ENCODE measurements around the gene RANBP1. TPM values are rescaled to one million over a fixed set of nuclear protein-coding genes. Genes with fewer than 3 reads are reported as not detected.

Gene RANBP1
- total and polyA plus RNA-seq, 12 donors = 31.8 to 71.7 (median 39.0) TPM

GRCh38 chr22:20089977-20090729 is 25.8 kb upstream of the RANBP1 start:
- ATAC-seq = no peak

GRCh38 chr22:20090730-20091240 is 25.1 kb upstream of the RANBP1 start:
- H3K4me3 ChIP-seq = no peak overlapping the region
- H3K27ac ChIP-seq = no peak overlapping the region
- no peak for TF ChIP-seq CTCF (IDR thresholded peaks at IDR 0.05)
- ATAC-seq = no peak
- no peaks in the 10 kb centered on the region for H3K9me3 ChIP-seq
- 91 to 94% methylated on average over 9 of the region's 9 CpGs for WGBS, 2 donors
- intact Hi-C loops (cut with DNase I) = loop anchor here in 1 of 10 donors (5.0 kb wide), 1 partner anchor 63 kb away; no protein-coding TSS in a partner anchor
- peaks cover 0 to 12% (median 0%) of the 10 kb centered on the region in 9 donors for H3K4me1 ChIP-seq
- H3K36me3 ChIP-seq = peaks cover 4 to 100% (median 90%) of the 10 kb centered on the region in 9 donors
- H3K27me3 ChIP-seq = no peaks in the 10 kb centered on the region
- no peak for DNase-seq

More at GRCh38 chr22:20089977-20090729, 25.8 kb upstream of the RANBP1 start:
- H3K4me1 ChIP-seq = peaks cover under 1 to 16% (median 6%) of the 10 kb centered on the region in 9 donors
- intact Hi-C loops (cut with DNase I) = loop anchor here in 2 of 10 donors (5.0 kb wide), 1 partner anchor 63 kb away; no protein-coding TSS in a partner anchor
- 91 to 95% methylated on average over 11 of the region's 11 CpGs for WGBS, 2 donors
- no peaks in the 10 kb centered on the region for H3K27me3 ChIP-seq
- H3K36me3 ChIP-seq = peaks cover 4 to 100% (median 85%) of the 10 kb centered on the region in 9 donors
- no peak overlapping the region for H3K4me3 ChIP-seq
- no peaks in the 10 kb centered on the region for H3K9me3 ChIP-seq
- no peak for TF ChIP-seq CTCF (IDR thresholded peaks at IDR 0.05)
- DNase-seq = no peak
- no peak overlapping the region for H3K27ac ChIP-seq

- H3K9me3 ChIP-seq = peaks cover 0 to 8% (median 2%) of the 10 kb centered on the region in 11 donors
- WGBS, 2 donors = 94 to 95% methylated on average over 16 of the region's 16 CpGs
- H3K27me3 ChIP-seq = no peaks in the 10 kb centered on the region
- H3K27ac ChIP-seq = peak overlapping the region in 1 of 10 donors; percentile 47
- peaks cover 0 to 12% (median 0%) of the 10 kb centered on the region in 9 donors for H3K4me1 ChIP-seq
- H3K36me3 ChIP-seq = peaks cover 4 to 100% (median 88%) of the 10 kb centered on the region in 9 donors
- no peak for DNase-seq
- no peak for TF ChIP-seq CTCF (IDR thresholded peaks at IDR 0.05)
- no peak for ATAC-seq
- no peak overlapping the region for H3K4me3 ChIP-seq
- intact Hi-C loops (cut with DNase I) = loop anchor here in 1 of 10 donors (5.0 kb wide), 1 partner anchor 65 kb away; no protein-coding TSS in a partner anchor
Observed at GRCh38 chr22:20091690-20092476, 24.0 kb upstream of the RANBP1 start.

GRCh38 chr22:20092477-20092854 is 23.4 kb upstream of the RANBP1 start:
- no peak for TF ChIP-seq CTCF (IDR thresholded peaks at IDR 0.05)
- DNase-seq (no peak), ATAC-seq (no peak)
- intact Hi-C loops (cut with DNase I) = loop anchor here in 1 of 10 donors (5.0 kb wide), 1 partner anchor 65 kb away; no protein-coding TSS in a partner anchor
- H3K36me3 ChIP-seq = peaks cover 4 to 100% (median 87%) of the 10 kb centered on the region in 9 donors
- H3K27me3 ChIP-seq = no peaks in the 10 kb centered on the region
- H3K9me3 ChIP-seq = peaks cover 0 to 8% (median 3%) of the 10 kb centered on the region in 11 donors
- H3K4me3 ChIP-seq = no peak overlapping the region
- 92 to 94% methylated on average over 11 of the region's 11 CpGs for WGBS, 2 donors
- peak overlapping the region in 1 of 10 donors; percentile 47 for H3K27ac ChIP-seq
- H3K4me1 ChIP-seq = peaks cover 0 to 12% (median 0%) of the 10 kb centered on the region in 9 donors

Measured in heart right ventricle (tissue), 16 donors.